Measurements from ENCODE around the gene ASPDH. TPM values are rescaled to one million over a fixed set of nuclear protein-coding genes. Genes with fewer than 3 reads are reported as not detected.
"Not testable (repeated sequence)": the region's sequence is repeated elsewhere in the genome, so short reads cannot be mapped to it uniquely, and the experiment has no call there.

Gene ASPDH
- total RNA-seq, 2 donors from 2014 or later = not detected

- intact Hi-C loops (cut with DNase I, micrococcal nuclease) = no loop called here
- ATAC-seq = no peak
- peak in 1 of 2 donors; percentile 40 for DNase-seq
These were observed 26.7 kb downstream of the ASPDH start for GRCh38 chr19:50486823-50487515.

DNA sequence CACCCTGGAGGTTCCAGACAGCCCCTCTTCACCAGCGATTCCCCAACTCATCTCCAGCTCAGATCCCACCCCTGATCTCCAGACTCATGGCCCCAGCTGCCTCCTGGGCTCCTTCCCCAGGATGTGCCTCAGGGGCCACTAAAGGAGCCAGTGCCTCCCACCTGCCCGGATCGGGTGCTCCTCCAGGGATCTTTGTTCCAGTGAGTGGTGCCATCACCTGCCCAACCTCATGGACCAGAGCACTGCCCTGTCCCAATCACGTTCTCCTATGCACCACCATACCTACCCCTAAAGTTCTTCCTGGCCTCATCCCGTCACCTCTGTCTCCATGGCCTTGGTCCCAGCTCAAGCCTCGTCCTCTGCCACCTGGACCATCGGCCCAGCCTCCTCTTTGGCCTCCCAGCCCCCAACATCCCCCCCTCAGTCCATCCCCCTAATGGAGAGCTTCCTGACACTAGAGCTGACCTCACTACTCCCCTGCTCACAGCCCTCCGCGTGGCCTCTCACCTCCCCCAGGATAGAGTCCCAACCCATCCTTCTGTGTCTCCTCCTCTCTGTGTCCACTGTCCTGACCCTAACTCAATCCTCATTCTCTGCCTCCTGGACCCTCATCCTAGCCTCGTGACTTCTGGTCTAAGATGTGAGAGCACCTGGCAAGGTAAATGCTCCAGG, 28.3 kb downstream of the ASPDH start:
- DNase-seq (no peak), ATAC-seq (no peak)
- intact Hi-C loops (cut with DNase I, micrococcal nuclease) = no loop called here

DNA sequence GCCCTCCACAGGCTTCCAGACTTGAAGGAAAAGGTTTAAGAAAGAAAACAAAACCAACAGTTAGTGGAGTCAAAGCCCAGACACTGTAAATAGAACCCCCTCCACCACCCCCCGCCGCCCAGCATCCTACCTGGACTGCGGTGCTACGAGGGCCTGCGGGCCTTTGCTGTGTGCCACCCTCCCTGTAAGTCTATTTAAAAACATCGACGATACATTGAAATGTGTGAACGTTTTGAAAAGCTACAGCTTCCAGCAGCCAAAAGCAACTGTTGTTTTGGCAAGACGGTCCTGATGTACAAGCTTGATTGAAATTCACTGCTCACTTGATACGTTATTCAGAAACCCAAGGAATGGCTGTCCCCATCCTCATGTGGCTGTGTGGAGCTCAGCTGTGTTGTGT, 30.8 kb downstream of the ASPDH start:
- DNase-seq = no peak
- no peak for ATAC-seq

DNA sequence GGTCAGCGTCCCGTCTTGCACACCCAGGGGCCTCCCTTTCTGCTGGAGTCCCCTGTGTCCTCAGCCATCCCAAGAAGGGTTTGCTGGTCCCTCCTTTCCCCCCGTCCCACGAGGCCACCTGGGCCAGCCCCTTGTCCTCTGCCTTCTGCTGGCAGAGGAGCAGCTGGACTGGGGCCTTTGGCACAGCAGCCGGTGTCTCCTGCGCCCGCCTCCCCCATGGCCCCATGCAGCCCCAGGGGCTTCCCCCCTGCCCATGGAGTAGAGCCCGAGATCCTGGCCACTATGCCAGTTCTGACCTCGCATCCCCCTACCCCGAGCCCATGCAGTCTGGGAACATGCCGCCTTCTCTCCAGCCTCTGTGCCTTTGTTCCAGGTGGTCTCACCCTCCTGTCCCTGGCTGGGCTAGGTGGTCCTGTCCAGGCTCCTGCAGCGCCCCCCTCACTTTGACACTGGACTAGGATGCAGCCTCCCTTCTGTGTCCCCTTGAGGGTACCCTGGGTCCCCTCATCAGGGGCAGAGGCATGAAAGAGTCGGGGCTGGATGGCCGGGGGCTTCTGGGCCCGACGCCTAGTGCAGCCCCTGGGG, 31.4 kb downstream of the ASPDH start:
- ATAC-seq = no peak
- no peak for DNase-seq
- intact Hi-C loops (cut with DNase I, micrococcal nuclease) = no loop called here

More for the DNA sequence above, 30.8 kb downstream of the ASPDH start:
- intact Hi-C loops (cut with DNase I, micrococcal nuclease) = no loop called here

GRCh38 chr19:50481351-50482149, 32.2 kb downstream of the ASPDH start:
- DNase-seq (no peak), ATAC-seq (no peak)
- intact Hi-C loops (cut with DNase I, micrococcal nuclease) = no loop called here

GRCh38 chr19:50480281-50481111, 33.2 kb downstream of the ASPDH start:
- ATAC-seq = no peak
- intact Hi-C loops (cut with DNase I, micrococcal nuclease) = no loop called here
- DNase-seq = no peak

DNA sequence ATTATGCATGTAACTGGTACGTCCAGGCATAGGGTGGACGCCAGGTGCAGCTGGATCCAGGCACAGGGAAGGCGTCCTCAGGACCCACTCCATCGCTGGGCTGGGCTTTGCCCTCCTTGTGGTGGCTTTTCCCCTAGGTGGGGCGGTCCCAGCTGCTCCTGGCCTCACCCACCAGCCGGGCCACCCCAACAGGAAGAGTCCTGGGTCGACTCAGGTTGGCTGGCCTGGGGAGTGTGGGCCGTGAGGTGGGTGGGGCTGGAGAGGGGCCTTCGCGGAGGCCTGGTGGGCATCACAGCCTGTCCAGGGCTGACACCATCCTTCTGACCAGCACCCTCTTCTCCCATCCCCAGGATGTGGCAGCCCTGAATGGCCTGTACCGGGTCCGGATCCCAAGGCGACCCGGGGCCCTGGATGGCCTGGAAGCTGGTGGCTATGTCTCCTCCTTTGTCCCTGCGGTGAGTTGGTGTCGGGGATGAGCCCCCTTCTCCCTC, 33.9 kb downstream of the ASPDH start:
- intact Hi-C loops (cut with DNase I, micrococcal nuclease) = no loop called here
- ATAC-seq = no peak
- no peak for DNase-seq

DNA sequence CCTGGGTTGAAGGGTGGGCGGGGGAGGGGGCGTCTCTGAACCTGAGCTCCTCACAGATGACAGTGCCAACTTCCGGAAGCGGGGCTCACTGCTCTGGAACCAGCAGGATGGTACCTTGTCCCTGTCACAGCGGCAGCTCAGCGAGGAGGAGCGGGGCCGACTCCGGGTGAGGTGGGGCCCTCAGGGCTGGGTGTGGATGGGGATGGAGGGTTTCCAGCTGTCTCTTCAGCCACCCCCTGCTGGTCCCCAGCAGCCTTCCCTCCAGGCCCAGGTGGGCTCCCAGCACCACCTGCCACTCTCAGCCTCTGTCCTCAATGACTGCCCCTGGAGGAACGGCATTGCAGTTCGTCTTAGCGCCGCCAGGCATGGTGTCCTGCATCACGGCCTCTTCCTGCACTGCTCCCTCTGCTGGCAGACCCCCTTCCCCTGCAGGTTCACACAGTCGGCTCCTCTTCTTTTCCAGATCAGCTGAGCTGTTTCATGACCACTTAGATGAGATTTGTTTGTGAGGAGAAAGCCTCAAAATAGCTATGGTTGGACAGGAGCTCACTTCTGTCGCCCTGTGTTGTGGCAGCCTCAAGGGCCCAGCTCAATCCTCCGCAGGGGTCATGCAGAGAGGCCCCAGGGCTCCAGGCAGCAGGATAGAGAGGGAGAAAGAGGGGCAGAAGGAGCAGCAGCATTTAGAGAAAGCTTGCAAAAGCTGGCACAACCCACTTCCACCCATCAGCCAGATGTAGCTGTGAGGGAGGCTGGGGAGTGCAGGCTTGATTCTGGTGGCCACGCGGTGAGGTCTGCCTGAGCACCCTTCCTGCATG, 34.6 kb downstream of the ASPDH start:
- ATAC-seq (no peak), DNase-seq (no peak)
- intact Hi-C loops (cut with DNase I, micrococcal nuclease) = no loop called here

- ATAC-seq = no peak
- intact Hi-C loops (cut with DNase I, micrococcal nuclease) = no loop called here
- DNase-seq = no peak
These were observed 35.8 kb downstream of the ASPDH start for GRCh38 chr19:50477751-50478515.

- DNase-seq (peak in 1 of 2 donors; percentile 92), ATAC-seq (no peak)
- intact Hi-C loops (cut with DNase I, micrococcal nuclease) = no loop called here
These were observed 36.8 kb downstream of the ASPDH start for GRCh38 chr19:50476907-50477238.

DNA sequence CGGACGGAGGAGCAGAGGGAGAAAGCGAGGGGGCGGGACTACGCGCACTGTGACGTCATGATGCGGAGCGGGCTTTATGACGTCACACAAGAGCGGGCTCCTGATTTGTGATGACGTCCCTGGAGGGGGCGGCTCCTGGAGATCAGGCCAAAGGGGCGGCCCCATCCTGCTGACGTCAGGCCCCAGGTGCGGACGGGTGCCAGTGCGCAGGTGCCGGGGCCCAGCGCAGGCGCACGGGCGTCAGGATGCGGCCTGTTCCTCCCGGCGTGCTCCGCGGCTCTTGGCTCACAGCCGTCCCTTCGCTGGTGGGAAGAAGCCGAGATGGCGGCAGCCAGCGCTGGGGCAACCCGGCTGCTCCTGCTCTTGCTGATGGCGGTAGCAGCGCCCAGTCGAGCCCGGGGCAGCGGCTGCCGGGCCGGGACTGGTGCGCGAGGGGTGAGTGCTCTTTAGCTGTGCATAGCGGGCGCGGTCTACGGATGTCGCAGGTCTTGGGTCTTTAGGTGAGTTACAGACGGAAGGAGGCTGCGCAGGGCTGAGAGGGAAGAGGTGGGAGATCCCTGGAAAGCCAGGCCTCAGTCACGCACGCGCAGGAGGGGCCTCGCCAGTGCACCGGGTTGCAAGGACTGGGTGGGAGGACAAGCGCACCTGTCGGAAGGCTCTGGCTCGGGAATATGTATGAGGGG, 37.3 kb downstream of the ASPDH start, which contains the start of the genes EMC10 and GARIN5A:
Gene EMC10, plus strand, starts transcription at position 284 of the 683 bp plus-strand sequence. Its CDS starts 38 bp downstream, at position 322.
Gene GARIN5A, minus strand, starts transcription at position 625 of the 683 bp plus-strand sequence. Its CDS starts 460 bp downstream, at position 165.
- peak; percentile 95 for ATAC-seq
- intact Hi-C loops (cut with DNase I, micrococcal nuclease) = no loop called here
- DNase-seq = peak; percentile 92 to 94

- intact Hi-C loops (cut with DNase I, micrococcal nuclease) = no loop called here
- ATAC-seq = no peak
- no peak for DNase-seq
These were observed 37.9 kb downstream of the ASPDH start for GRCh38 chr19:50475736-50476223.

- ATAC-seq (no peak), DNase-seq (no peak)
- intact Hi-C loops (cut with DNase I, micrococcal nuclease) = no loop called here
These were observed 38.6 kb downstream of the ASPDH start for GRCh38 chr19:50475101-50475568.

GRCh38 chr19:50473336-50473735, 40.4 kb downstream of the ASPDH start:
- not testable (repeated sequence) for DNase-seq, ATAC-seq

GRCh38 chr19:50468818-50469217, 44.9 kb downstream of the ASPDH start:
- intact Hi-C loops (cut with DNase I, micrococcal nuclease) = loop anchor here in 1 of 2 donors (10.0 kb wide), 1 partner anchor 104 kb away; the partner anchor contains the start of gene NAPSA
- no peak for ATAC-seq
- DNase-seq = no peak

More at GRCh38 chr19:50473336-50473735, 40.4 kb downstream of the ASPDH start:
- intact Hi-C loops (cut with DNase I, micrococcal nuclease) = not testable (repeated sequence)

DNA sequence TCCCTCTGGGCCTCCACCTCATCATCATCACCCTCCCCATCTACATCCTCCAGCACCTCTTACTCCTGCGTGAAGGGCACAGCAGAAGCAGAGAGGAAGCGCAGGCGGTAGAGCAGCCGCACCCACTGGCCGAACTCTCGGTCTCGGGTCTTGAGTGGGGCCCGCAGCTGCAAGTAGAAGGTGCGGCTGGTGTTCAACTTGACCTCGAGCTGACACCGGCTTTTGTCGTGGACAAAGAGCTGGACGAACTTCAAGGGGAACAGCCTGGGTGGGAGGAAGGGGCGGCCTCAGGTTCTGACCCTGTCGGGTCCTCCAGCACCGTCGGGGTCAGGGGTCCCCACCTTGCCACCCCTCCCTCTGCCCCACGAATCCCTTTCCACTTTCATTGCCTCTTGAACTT, 46.1 kb downstream of the ASPDH start:
- DNase-seq (no peak), ATAC-seq (no peak)
- intact Hi-C loops (cut with DNase I, micrococcal nuclease) = loop anchor here in 1 of 2 donors (10.0 kb wide), 1 partner anchor 103 kb away; the partner anchor contains the start of gene NAPSA
